Measurements from ENCODE around the gene MORN1.

Gene MORN1

GRCh38 chr1:2349806-2350205, 41.5 kb downstream of the MORN1 start:
- no peak for DNase-seq

- DNase-seq, result no peak
Measured at GRCh38 chr1:2348346-2349325, 42.7 kb downstream of the MORN1 start.

DNA sequence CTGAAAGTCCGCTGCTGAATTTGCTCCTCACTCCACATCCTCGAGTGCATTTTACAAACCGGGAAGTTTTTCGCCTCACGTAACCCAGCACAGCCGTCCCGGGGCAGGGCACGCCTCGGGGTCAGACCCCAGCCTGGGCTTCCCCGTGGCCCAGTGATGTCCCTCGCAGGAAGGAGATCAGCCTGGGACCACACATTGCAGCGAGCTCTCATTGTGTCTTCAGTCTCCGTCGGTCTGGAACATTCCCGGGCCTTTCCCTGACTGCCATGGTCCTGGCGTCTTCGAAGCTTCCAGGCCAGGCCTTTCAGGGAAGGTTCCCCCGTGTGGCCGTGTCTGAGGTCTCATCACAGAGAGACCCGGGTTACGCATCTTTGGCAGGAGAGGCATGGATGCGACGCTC, 43.5 kb downstream of the MORN1 start:
- no peak for DNase-seq

DNA sequence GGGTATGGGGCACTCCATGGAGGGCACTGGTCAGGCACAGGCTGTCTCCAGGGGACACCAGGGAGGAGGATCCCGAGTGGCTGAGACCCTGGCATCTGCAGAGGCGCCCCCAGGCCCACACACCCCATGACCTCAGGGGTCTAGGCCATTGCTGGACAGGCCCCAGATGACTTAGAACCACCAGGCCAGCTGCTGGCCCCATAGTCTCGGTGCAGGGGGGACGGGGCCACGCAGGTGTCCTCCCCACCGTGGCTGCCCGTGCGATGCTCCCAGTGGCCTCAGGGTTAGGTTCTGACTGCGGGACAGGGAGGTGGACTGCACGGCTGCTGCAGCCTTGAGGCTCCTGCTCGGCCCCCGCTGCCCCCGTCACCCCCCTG, 44.0 kb downstream of the MORN1 start:
- no peak for DNase-seq

GRCh38 chr1:2346691-2347408, 44.5 kb downstream of the MORN1 start:
- no peak for DNase-seq

DNA sequence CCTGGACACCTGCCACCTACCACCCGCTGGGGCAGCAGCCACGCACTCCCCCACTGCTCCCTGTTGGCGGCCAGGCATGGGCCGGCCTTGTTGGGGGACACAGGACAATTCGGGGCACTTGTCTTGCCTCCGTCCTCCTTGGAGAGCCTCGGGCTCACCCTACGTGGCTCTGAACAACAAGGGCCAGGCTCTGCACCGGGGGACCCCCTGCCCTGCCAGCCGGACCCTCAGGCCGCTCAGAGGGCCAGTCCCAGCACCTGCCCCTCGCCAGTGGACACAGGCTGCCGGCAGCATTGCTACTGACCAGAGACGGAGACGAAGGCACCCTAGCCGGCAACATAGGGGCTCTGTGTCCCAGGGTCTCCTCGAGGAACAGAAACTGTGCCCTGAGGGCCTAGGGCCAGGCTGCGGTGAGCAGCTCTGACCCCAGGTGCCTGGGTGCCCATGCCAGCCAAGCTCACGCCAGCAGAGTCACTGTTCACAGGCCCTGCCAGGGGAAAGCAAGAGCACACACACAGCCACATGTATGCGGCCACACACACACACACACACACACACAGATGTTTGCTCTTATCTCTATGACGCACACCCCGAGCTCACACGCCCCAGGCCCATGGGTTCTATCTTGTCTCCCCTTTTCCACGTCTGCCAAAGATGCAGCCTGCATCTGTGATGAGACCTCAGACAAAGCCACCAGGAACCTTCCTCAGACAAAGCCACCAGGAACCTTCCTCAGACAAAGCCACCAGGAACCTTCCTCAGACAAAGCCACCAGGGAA, 45.9 kb downstream of the MORN1 start:
- DNase-seq, result no peak

GRCh38 chr1:2344744-2345296, 46.5 kb downstream of the MORN1 start:
- no peak for DNase-seq

DNA sequence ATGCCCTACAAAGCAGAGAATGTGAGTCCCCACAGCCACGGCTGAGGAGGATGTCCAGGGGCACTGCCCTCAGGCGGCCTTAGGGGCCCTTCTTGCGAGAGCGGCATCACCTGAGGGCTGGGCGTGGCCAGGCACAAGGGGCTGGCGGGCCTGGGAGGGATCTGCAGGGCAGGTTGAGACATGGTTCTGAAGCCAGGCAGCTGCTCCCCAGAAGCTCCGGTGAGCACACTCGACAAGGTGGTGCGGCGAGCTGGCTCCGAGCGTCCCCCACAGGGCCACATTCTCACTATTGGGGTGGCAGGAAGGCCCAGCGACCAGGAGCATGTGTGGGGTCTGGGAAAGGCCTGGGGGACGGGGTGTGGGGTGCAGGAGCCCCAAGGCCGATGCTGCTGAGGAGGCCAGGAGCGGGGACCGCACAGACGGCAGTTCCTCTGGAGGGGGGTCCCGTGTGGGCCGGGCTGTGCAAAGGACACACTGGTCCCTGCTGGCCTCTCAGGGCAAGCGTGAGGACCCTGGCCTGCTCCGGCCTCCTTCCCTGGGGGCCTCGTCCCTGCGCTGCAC, 47.2 kb downstream of the MORN1 start:
- DNase-seq, result no peak

- DNase-seq, result no peak
Measured at GRCh38 chr1:2343023-2343935, 48.1 kb downstream of the MORN1 start.

GRCh38 chr1:2342384-2343022, 48.9 kb downstream of the MORN1 start:
- no peak for DNase-seq

DNA sequence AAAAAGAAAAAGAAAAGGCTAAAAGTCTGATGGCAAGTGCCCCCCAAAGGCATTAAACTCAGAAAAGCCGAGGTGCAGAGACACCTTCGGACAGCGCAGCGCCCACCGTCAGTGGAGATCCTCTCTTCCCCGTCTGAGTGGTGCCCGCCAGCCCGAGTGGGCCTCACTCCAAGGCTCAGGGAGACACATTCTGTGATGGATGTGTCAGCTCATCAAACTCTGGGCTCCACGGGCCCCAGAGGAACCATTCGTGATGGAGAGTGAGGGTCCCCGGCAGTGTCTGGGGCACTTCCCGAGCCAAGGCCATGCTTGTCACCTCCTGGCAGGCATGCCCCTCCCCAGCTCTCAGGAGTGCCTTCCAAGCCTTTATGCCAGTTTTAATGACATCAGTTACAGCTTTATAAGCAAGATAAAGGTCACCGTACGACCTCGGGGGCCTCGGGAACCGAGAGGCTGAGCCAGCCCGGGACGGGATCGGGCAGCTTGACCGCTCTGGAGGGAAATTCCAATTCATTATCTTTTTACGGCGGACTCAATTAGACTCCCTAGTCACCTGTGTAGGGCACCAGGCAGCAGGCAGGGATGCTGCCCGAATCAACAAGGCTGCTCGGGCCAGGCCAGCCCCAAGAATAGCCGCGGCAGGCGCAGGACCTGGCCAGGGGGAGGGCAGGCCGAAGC, 49.5 kb downstream of the MORN1 start:
- DNase-seq, result no peak

GRCh38 chr1:2340918-2341254, 50.5 kb downstream of the MORN1 start:
- DNase-seq, result no peak

- no peak for DNase-seq
Measured at GRCh38 chr1:2340086-2340917, 51.1 kb downstream of the MORN1 start.

- DNase-seq, result no peak
Measured at GRCh38 chr1:2339206-2340085, 51.9 kb downstream of the MORN1 start.

DNA sequence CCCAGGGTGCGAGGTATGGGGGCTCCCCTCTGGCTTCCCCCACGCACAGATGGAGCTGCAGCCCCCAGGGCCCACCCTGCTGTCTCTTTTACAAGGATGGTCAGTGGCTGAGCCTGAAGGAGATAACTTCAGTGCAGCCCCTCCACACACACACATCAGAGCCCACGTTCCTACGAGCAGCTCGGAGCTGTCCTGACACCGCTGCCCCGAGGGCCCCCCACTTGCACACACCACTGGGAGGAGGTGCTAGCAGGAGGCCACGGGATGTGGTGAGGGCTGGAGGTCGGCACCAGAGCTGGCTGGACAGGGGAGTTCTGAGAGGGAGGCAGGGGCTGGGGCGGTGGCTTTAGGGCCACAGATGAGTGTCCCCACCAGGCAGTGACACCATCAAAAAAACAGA, 53.9 kb downstream of the MORN1 start:
- no peak for DNase-seq

DNA sequence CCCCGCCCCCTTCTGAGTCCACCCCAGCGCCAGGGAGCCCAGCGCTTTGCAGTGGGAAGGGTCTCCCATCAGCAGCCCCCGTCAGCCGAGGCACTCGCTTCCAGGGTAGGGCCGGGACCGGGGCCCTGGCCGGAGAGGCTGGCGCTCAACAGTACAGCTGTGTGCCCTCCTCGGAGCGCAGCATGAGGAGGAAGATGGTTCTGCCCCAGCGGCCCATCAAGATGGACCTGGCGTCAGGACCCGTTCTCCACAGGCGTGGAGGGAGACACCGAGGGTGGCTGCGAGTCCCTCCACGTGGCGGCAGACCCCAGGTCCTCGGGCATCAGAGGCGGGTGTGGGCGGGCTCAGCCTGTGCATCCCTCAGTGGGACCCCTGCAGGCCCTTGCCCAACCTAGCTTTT, 54.3 kb downstream of the MORN1 start:
- no peak for DNase-seq

DNA sequence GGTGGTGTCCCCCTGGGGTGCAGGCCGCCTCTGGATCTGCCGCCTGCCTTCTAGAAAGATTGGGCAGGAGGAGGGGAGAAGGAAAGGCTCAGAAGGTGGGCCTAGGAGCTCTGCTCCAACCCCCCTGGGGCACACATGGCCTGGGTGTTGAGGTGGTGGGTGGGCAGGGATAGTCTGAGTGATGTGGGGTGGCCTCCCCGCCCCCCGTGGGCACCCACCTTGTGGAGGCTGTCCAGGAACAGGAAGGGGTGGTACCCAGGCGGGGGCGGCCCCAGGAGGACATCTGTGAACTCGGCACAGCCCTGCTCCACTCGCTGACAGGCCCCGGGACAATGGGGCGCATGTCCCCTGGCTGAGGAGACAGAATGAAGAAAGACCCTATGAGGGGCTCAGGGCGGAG, 54.9 kb downstream of the MORN1 start:
- DNase-seq, result no peak

GRCh38 chr1:2335721-2336455, 55.5 kb downstream of the MORN1 start:
- no peak for DNase-seq
